Bronchial epithelial cell (primary cell): ENCODE measurements around the gene GNG7. TPM values are rescaled to one million over a fixed set of nuclear protein-coding genes. Genes with fewer than 3 reads are reported as not detected.

Experiments used
- DNase-seq: peaks from one replicate; pipeline ENCODE4 v3.0.0-alpha.2; 2010; ENCODE audit warnings: low read depth
- FAIRE-seq: peaks from 2 replicates; lab custom pipeline; 2011; peaks lifted over from hg19 to GRCh38; lab: Jason Lieb, UNC
- H3K27me3 ChIP-seq: 2 replicates; pipeline ENCODE4 v1.5.1; 2011; ENCODE audit warnings: low read length; ENCODE audit not compliant: control insufficient read depth, insufficient read depth
- H3K36me3 ChIP-seq: 2 replicates; pipeline ENCODE4 v1.5.1; 2011; ENCODE audit warnings: low read length; ENCODE audit not compliant: control insufficient read depth, insufficient read depth
- H3K4me3 ChIP-seq: 2 replicates; pipeline ENCODE4 v1.5.1; 2011; ENCODE audit warnings: mild to moderate bottlenecking, low read depth, low read length, control low read depth
- CTCF ChIP-seq: IDR thresholded peaks from 2 replicates; pipeline ENCODE4 v1.5.1; 2011; ENCODE audit warnings: mild to moderate bottlenecking, moderate library complexity, low read length, control low read depth, inconsistent platforms; ENCODE audit not compliant: insufficient read depth, severe bottlenecking
- total RNA-seq: library from RNA; depleted of rRNA; stranded (reverse); fragments of >200 nt; gene quantifications from 2 replicates; pipeline ENCODE4 v1.2.1, GENCODE V29; 2014

GNG7 gene
- total RNA-seq, 1 donor from 2014 or later, result under 0.01 TPM

- Histone ChIP-seq H3K36me3 (no peaks in the 10 kb centered on the region), H3K4me3 (no peak within 1 kb of the TSS), H3K27me3 (peaks cover 16% of the 10 kb centered on the region)
- no peak for TF ChIP-seq CTCF
- DNase-seq, result no peak
- no peak for FAIRE-seq
These were observed 18.5 kb upstream of the GNG7 start, which contains the start of gene DIRAS1 for GRCh38 chr19:2720777-2721569. DIRAS1 (minus strand) TSS chr19:2721372; CDS start chr19:2717806, 3,566 bp downstream.

GRCh38 chr19:2719920-2720776, 17.7 kb upstream of the GNG7 start:
- Histone ChIP-seq H3K36me3 (no peaks in the 10 kb centered on the region), H3K27me3 (peaks cover 16% of the 10 kb centered on the region), H3K4me3 (no peak overlapping the region)
- no peak for TF ChIP-seq CTCF
- FAIRE-seq (no peak), DNase-seq (no peak)

GRCh38 chr19:2719232-2719735, 16.8 kb upstream of the GNG7 start:
- peaks cover 16% of the 10 kb centered on the region for H3K27me3 ChIP-seq
- no peak for DNase-seq
- H3K4me3 ChIP-seq, result no peak overlapping the region
- FAIRE-seq, result no peak
- H3K36me3 ChIP-seq, result no peaks in the 10 kb centered on the region
- no peak for TF ChIP-seq CTCF

- no peak for FAIRE-seq
These were observed 15.4 kb upstream of the GNG7 start for GRCh38 chr19:2717638-2718541.

More at GRCh38 chr19:2717638-2718541, 15.4 kb upstream of the GNG7 start:
- no peak for DNase-seq
- H3K27me3 ChIP-seq, result peaks cover 16% of the 10 kb centered on the region
- no peak overlapping the region for H3K4me3 ChIP-seq
- H3K36me3 ChIP-seq, result no peaks in the 10 kb centered on the region
- no peak for TF ChIP-seq CTCF
